Hematopoietic multipotent progenitor cell treated with erythropoietin and hydrocortisone succinate and interleukin-3 and kit ligand, for 4 days (in vitro differentiated cells): ENCODE measurements around the gene KAT2B.
A peak's percentile ranks its signal among the peaks of the same experiment; 100 is the strongest.
"Not testable (repeated sequence)": the region's sequence is repeated elsewhere in the genome, so short reads cannot be mapped to it uniquely, and the experiment has no call there.

Experiments used
- DNase-seq: peaks from one replicate; pipeline ENCODE4 v3.0.0-alpha.2; 2015

KAT2B gene

DNA sequence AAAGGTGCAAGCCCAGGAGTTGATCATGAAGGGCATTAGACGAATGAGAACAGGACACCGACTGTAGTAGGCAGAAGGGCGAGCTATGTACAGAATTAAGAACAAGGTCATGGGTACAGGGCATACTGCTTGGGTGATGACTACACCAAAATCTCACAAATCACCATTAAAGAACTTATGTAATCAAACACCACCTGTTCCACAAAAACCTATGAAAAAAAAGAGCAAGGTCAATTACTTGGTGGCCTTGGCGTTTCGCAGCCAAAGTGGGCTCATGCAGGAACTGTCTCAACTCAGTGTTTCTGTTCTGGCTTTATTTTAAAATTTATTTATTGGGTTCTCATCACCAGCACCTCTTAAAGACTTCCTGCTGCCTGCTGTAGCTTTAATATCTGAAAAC lies 2.1 kb downstream of the KAT2B start:
- DNase-seq: no peak

DNA sequence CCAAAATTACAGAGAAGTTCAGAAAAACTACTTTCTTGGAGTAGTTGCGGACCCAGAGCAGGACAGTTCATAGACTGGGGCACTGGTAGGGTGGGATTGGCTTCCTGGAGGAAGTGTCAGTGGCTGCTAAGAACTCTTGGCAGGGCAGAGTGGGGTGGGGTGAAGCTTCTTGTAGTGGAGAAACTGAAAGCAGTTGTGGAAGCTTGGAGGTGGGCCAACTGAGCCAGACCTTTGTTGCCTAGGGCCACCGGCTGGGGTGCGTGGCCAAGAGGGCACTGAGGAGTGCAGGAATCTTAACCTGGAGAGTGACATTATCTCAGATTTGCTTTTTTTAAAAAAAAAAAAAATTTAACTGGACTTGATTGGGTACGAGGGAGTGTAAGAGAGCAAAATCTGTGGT lies 3.1 kb downstream of the KAT2B start:
- peak; percentile 83 for DNase-seq

DNA sequence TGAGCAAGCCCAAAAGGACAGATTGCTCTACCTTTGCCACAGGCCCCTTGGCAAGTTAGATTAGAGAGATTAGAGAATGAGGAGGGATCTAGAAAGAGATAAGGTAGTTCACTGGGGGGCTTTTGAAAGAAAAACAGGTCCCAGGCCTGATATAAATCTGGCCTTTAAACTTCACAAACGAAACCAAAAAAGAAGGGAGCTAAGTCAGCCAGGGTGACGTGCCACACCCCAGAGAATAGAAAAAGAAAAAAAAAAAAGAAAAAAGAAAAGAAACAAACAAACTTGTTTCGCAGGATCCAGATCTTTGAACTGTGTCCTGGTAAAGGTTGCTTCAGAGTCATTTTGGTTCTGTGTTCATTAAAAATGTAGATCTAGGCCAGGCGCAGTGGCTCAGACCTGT lies 3.6 kb downstream of the KAT2B start:
- no peak for DNase-seq

DNA sequence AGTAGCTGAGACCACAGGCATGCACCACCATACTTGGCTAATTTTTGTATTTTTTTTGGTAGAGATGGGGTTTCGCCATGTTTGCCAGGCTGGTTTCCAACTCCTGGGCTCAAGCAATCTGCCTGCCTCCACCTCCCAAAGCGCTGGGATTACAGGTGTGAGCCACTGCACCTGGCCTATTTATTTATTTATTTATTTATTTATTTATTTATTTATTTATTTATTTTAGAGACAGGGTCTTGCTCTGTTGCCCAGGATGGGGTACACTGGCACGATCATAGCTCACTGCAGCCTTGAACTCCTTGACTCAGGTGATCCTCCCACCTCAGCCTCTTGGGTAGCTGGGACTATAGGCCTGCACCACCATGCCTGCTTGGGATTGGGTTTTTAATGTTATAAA lies 4.9 kb downstream of the KAT2B start:
- not testable (repeated sequence) for DNase-seq

DNA sequence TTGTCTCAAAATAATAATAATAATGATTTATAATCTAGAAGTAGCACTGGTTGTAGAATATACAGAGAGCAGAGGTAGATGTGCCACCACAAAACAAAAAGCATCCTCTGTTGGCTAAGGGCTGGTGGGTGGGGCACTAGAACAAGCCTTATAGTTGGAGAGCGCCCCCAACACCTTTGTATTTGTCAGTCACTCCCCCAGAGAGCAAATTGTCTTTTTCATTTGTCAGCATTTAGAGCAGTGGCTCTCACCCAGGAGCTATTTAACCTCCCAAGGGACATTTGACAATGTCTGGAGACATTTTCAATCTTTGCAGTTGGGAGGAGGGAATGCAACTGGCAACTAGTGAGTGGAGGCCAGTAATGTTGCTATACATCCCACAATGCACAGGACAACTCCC lies 6.3 kb downstream of the KAT2B start:
- no peak for DNase-seq

DNA sequence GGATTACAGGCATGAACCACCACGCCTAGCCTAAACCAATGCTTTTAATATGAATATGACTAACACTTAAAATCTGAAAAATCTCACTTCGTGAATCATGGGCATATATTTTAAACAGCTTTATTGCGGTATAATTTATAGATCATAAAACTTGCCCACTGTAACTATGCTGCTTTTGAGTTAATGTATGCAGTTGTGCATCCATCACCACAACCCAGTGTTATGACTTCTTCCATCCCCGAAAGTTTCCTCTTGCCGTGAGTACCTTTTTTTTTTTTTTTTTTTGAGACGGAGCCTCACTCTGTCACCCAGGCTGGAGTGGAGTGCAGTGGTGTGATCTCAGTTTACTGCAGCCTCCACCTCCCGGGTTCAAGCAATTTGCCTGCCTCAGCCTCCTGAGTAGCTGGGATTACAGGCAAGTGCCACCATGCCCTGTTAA lies 7.1 kb downstream of the KAT2B start:
- no peak for DNase-seq

DNA sequence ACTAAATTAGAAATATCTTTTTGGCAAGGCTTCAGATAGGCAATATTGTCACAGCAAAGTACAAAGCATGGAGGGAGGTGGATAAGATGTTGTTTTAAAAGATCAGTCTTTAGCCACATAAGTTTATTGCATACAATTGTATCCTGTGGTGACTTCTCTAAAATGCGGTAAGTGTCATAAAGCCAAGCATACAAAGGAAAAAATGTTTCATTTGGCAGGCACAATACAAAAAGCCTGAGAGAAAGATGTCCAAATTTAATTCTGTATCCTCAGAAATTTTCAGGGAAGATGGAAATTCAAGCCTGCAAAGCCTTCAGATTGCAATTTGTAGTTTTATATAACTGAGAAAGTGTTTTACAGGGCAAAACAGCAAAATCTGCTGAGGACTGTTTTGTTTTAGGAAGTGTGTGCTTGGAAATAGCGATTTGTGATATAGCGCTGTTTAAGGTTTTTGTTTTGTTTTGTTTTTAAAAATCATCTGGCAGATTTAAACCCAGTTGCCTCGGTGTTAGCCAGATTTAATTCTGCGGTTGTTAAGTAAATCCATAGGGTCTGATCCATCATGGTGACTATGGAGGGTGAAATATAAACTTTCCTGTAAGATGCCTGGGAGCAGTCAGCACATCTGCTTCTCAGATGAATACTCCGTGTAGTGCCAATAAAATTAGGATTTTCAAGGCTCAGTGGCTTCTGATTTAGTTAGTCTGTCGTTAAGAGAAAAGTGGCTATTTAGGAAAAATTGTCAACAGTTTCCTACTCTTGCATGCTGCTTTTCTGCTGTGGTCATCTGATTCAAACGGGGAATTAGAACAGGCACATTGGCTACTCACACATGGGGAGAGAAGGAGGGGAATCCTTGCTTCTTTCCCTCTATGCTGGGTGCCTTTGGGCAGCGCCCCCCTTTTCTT lies 8.0 kb downstream of the KAT2B start:
- DNase-seq: peak; percentile 42

DNA sequence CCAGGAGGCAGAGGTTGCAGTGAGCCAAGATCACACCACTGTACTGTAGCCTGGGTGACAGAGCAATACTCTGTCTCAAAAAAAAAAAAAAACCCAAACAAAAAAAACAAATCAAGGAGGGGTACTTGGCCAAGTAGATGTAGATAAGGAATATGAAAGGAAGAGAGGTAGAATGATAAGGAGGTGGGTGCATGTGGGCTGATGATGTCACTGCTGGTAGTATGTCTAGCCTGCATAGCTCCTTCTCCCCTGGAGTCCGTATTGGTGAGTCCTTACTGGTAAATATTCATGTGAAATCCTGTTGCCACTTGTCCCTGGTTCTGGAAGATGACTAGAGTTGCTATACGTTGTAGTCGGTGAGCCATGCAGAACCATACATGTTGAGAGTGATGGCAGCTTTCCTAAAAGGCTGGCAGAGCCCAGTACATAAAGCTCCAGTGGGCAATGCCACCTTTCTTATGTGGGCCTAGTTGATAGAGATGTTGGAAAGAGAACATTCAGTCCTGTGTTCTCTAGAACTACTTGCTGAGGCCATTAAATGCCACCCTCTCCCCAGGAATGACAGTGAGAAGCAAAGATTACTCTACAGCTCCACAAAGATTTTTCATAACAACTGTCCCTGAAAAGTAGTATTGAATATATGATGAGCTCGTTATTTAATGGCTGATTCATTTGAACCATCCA lies 11.0 kb downstream of the KAT2B start:
- DNase-seq: no peak

DNA sequence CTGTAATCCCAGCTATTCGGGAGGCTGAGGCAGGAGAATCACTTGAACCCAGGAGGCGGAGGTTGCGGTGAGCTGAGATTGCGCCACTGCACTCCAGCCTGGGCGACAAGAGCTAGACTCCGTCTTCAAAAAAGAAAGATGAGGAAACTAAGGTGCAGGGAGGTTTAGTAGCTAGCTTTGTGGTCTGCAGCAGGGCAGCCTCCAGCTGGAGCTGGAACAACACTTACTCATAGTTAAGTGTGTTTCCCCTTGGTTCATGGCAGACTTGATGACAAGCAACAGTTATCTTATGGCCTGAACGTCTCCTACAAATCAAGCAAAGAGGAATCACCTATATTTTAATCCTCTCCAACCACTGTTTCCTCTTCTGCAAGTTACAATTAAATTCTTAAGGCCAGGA lies 12.6 kb downstream of the KAT2B start:
- no peak for DNase-seq

DNA sequence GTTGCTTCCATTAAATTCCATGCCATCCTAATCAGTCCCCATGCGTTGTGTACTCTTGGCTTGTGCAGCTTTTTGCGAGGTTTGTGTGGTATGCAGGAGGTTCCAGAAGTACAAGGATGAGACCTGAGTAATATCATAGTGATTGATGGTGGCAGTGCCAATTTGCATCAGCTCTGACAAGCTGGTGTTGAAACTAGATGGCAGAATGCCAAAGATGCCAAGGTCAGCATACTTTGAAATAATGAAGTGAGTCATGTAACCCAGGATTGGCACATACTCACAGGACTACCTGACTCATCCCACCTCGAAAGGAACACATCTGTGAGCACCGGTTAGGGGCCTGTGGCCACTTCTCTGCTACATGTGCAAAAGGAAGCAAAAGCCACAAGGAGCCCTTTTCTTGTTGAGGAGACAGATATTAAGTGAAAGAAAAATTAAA lies 14.3 kb downstream of the KAT2B start:
- DNase-seq: peak; percentile 86

DNA sequence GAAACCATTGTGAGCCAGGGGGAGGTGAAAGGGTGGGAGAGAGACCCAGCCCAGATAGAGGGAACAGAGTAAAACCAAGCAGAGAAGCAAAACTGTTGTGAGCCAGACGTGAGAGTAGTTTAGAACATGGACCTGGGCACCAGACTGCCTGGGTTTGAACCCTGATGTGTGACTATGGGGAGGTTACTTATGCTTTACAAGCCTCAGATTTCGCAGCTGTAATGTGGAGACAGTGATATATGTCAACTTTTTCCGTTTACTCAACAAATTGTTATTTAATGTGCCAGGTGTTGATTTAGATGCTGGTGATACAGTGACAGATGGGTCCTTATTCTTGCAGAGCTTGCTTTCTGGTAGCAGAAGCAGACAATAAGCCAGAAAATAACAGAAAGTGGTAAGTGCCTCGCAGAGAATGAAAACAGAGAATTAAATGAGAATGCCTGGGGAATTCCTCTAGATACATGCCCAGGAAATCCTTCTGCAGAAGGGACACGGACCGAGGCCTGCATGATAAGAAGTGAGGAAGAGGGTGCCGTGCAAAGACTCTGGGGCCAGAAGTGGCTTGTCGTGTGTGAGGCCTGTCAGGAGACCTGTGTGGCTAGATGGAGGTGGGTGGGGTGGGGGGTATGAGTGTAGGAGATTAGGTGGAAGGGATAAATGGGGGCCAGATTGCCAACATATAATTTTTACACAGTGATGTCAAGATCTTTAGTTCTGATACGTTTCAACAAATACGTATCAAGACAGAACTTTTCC lies 15.0 kb downstream of the KAT2B start:
- peak; percentile 49 for DNase-seq

DNA sequence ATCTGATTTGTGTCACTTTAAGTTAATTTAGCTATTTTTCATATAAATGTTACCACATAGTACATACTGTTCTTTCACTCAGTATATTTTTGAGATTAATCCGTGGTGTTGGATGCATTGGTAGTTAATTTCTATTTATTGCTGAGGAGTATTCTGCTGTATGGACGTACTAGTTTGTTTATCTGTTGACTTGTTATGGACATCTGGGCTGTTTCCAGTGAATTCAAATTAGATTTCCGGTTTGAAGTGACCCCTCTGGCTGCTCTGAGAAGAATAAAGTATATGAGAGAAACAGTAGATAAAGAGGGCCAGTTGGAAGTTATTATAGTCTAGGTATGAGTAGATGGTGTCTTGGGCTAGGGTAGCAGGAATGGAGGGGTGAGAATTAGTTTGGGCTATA lies 15.6 kb downstream of the KAT2B start:
- DNase-seq: no peak

DNA sequence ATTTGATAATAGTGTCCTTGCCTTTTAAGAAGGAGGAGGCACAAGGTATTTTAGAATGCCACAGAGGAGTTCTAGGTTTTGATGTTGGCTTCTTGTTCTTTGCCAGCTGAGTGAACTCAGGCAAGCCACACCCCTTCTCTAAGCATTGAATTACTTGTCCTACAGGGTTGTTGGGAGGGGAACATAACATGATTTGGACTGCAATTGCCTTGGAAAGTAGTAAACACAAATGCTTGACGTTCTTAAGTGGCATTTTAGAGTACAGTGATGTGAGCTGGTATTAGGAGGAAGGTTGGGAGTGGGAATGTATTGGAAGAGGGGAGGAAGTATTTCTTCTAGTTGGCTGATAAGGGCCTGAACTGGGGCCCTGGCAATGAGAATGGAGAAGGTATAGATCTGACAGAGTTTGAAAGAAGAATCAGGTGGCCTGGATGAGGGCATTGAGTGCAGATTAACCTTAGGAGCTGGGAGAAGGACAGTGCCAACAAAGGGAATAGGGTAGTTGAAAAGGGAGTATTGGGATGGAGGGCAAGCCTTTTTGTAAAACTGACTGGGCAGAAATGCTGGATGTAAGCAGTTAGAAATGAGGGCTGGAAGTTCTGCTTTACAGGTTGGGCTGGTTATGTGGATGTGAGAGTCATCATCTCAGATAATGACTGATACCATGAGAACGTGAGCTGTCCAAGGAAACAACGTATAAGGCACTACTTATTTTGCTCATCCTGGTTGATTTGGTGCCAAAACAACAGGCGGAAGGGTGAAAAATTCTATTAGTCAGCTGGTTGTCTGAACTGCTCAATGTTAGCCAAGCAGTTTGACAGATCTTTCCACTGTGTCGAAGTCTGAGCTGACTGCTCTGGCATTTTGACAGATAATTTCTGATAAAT lies 16.7 kb downstream of the KAT2B start:
- no peak for DNase-seq

DNA sequence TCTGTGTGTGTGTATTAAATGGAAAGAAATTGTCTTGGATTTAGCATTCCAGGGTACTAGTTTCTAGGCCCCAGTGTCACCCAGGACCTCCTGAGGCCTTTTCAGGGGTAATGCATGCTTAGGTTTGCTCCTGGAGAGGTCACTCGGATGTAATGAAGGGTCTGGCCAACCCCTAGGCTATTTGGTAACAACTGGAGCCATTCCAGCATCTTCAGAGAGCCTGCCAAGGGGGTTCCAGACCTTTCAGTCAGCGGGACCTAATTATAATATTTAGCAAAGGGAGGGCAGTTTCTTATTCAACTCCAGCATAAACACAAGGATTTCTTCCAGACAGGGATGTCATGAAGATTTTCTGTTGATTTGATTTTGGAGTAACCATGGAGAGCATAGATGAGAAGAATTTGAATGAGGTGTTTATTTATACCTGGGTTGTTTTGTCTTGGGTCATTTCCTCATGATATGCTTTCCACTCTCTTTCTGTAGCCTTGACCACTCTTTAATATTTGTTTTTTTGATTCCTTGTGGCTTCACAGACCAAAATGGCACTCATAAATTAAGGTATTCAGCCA lies 17.4 kb downstream of the KAT2B start:
- no peak for DNase-seq

DNA sequence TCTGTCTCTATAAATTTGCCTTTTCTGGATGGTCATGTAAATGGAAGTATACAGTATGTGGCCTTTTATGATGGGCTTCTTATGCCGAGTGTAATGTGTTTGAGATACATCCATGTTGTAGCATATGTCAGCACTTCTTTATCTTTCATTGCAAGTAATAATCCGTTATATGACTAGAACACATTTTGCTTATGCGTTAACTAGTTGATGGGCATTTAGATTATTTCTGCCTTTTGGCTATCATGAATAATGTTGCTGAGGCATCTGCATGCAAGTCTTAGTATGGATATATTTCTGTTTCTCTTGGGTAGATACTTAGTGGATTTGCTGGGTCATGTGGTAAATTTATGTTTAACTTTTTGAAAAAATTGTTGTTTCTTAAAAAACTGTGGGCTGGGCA lies 19.7 kb downstream of the KAT2B start:
- no peak for DNase-seq

DNA sequence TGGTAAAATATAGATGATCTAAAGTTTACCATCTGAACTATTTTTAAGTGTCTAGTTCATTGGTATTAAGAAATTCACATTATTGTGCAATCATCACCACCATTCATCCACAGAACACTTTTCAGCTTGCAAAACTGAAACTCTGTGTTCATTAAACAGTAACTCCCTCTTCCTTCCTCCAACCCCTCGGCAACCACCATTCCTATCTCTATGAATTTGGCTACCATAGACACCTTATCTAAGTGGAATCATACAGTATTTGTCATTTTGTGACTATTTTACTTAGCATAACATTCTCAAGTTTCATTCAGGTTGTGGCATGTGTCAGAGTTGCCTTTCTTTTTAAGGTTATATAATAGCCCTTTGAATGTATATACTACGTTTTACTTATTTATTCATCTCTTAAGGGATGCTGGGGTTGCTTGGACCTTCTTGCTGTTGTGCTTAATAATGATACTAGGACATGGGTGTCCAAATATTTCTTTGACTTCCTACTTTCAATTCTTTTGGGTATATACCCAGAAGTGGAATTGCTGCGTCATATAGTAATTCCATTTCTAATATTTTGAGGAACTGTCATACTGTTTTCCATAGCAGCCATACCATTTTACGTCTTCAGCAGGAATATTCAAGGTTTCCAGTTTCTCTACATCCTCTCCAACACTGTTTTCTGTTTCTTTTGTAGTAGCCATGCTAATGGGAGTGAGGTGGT lies 20.9 kb downstream of the KAT2B start:
- DNase-seq: peak; percentile 81

DNA sequence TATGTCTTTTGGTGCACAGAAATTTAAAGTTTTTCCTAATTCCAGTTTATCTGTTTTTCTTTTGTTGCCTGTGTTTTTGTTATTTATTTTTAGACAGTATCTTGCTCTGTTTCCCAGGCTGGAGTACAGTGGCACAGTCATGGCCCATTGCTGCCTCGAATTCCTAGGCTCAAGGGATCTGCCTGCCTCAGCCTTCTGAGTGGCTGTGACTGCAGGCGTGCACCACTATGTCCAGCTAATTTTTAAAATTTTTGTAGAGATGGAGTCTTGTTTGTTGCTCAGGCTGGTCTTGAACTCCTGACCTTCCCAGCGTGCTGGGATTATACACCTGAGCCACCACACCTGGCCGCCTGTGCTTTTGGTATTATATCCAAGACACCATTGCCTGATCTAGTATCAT lies 22.8 kb downstream of the KAT2B start:
- DNase-seq: no peak

DNA sequence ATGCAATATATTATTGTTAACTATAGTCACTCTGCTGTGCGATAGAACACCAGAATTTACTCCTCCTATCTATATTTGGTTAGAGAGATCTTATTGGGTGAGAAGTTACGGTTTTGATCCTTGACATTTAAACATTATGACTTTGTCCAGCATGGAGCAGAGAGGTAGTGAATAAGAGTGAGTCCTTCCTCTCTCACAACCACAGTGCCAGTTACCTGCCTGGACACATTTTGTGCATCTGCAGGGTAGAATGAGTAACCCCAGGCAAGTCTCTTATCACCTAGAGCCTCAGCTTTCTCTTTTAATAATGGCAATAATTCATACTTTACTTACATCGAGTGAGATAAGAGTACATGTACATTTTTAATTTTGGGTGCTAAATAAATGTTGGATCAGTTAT lies 24.1 kb downstream of the KAT2B start:
- no peak for DNase-seq

DNA sequence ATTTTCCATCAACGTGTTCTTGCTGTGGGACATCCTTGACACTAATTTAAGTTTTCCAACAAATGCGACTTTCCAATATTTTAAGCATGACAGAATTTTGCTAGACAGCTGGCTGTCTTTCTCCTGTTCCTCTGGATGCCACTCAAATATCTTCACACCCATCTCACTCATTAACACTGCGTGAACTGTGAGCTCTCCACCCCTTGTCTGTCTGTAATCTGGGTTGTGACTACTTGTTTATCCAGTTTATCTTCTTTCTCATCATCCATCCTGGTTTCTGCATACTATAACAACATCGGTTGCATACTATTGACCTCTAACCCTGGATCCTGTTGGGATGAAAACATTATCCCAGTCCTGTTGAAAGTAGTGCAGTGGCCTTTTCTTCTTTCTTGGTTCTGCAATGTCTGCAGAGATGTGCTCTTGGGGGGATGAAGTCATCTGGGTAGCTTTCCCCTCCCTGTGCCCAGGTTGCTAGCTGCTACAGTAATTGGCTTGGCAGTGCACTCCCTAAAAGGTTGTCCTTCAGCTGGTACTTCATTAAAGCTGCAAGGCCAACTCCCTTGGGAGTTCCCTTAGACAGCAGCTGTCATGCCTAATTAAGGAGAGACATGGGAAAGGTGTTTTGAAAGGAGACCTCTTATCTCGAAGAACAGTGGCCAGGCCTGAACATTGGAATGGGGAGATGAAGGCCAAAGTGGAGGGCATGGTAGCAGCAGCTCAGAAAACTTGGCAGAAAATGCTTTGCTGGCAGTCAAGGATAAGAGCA lies 24.7 kb downstream of the KAT2B start:
- peak; percentile 85 for DNase-seq

DNA sequence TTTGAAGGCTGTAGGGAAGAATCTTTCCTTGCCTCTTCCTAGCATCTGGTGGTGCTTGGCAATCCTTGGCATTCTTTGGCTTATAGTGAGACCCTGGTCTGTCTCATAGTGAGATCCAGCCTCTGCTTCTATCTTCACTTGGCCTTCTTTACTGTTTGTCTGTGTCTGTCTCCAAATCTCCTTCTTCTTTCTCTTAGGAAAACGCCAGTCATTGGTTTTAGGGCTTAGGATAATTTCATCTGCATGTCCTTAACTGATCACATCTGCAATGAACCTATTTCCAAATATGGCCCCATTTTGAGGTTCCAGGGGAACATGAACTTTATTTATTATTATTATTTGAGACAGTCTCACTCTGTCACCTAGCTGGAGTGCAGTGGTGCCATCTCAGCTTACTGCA lies 25.8 kb downstream of the KAT2B start:
- DNase-seq: no peak
